Mammary epithelial cell (primary cell): ENCODE results near the gene STOX2.

ENCODE experiments used
- EZH2 ChIP-seq: IDR thresholded peaks from 2 replicates; pipeline ENCODE4 v1.6.1; 2012; ENCODE audit warnings: low read length, inconsistent platforms, borderline replicate concordance
- TF ChIP-seq, protein P1 (sequence below), 2 donors: IDR thresholded peaks in 1 of 2; conservative IDR thresholded peaks in 1 of 2; 2 replicates each; pipeline ENCODE4 v1.5.1; 2011 to 2012; ENCODE audit warnings: inconsistent platforms in 2 of 2, low read length in 2 of 2, mild to moderate bottlenecking in 2 of 2, control low read depth in 1 of 2, low read depth in 1 of 2; ENCODE audit not compliant: insufficient read depth in 1 of 2; ENCODE audit errors: extremely low read depth in 1 of 2

- no peak for TF ChIP-seq EZH2
- TF ChIP-seq, protein P1, sequence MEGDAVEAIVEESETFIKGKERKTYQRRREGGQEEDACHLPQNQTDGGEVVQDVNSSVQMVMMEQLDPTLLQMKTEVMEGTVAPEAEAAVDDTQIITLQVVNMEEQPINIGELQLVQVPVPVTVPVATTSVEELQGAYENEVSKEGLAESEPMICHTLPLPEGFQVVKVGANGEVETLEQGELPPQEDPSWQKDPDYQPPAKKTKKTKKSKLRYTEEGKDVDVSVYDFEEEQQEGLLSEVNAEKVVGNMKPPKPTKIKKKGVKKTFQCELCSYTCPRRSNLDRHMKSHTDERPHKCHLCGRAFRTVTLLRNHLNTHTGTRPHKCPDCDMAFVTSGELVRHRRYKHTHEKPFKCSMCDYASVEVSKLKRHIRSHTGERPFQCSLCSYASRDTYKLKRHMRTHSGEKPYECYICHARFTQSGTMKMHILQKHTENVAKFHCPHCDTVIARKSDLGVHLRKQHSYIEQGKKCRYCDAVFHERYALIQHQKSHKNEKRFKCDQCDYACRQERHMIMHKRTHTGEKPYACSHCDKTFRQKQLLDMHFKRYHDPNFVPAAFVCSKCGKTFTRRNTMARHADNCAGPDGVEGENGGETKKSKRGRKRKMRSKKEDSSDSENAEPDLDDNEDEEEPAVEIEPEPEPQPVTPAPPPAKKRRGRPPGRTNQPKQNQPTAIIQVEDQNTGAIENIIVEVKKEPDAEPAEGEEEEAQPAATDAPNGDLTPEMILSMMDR (conservative IDR thresholded peaks at IDR 0.05 in 1 of 2, IDR thresholded peaks at IDR 0.05 in 1 of 2; ENCODE audit: extremely low read depth in 1 of 2, insufficient read depth in 1 of 2, low read depth in 1 of 2, low read length in 2 of 2) = no peak
These were observed 127.0 kb downstream of the STOX2 start for GRCh38 chr4:184032091-184032490.
